Keratinocyte (primary cell): ENCODE data around the gene ATP6V1C2. TPM values are rescaled to one million over a fixed set of nuclear protein-coding genes. Genes with fewer than 3 reads are reported as not detected.

Experiments used
- DNase-seq: peaks from one replicate; pipeline ENCODE4 v3.0.0-alpha.2; 2011; ENCODE audit warnings: low read depth, missing footprints, low spot score
- FAIRE-seq: peaks from 2 replicates; lab custom pipeline; 2011; peaks lifted over from hg19 to GRCh38; lab: Jason Lieb, UNC
- H2AFZ ChIP-seq: 2 replicates; pipeline ENCODE4 v1.6.0; 2012; ENCODE audit warnings: low read length, control low read depth, inconsistent platforms; ENCODE audit not compliant: control insufficient read depth
- H3K27ac ChIP-seq: 2 replicates; pipeline ENCODE4 v1.5.1; 2011; ENCODE audit warnings: low read length; ENCODE audit not compliant: control insufficient read depth, insufficient read depth
- H3K27me3 ChIP-seq: 3 replicates; pipeline ENCODE4 v1.6.0; 2011; ENCODE audit warnings: low read length; ENCODE audit not compliant: control insufficient read depth, insufficient read depth; ENCODE audit errors: extremely low read depth
- H3K36me3 ChIP-seq, 2 experiments: 2 replicates in 1 of 2; 3 replicates in 1 of 2; pipeline ENCODE4 v1.5.1; 2011; ENCODE audit warnings: low read length in 2 of 2, mild to moderate bottlenecking in 1 of 2; ENCODE audit not compliant: control insufficient read depth in 2 of 2, insufficient read depth in 2 of 2; ENCODE audit errors: extremely low read depth in 1 of 2
- H3K4me1 ChIP-seq: 3 replicates; pipeline ENCODE4 v1.5.1; 2011; ENCODE audit warnings: low read length; ENCODE audit not compliant: control insufficient read depth, insufficient read depth; ENCODE audit errors: extremely low read depth
- H3K4me2 ChIP-seq: 3 replicates; pipeline ENCODE4 v1.6.0; 2011; ENCODE audit warnings: low read depth, low read length; ENCODE audit not compliant: control insufficient read depth, insufficient read depth; ENCODE audit errors: extremely low read depth
- H3K4me3 ChIP-seq, 3 experiments: fragments of 200-600 bp in 1 of 3; sonication (generic) in 1 of 3; 2 replicates in 2 of 3; 3 replicates in 1 of 3; pipeline ENCODE4 v1.5.1; 2011 to 2016; ENCODE audit warnings: low read length in 3 of 3, mild to moderate bottlenecking in 3 of 3, control low read depth in 2 of 3, inconsistent platforms in 1 of 3, low read depth in 1 of 3, mixed read lengths in 1 of 3, mixed run types in 1 of 3, moderate library complexity in 1 of 3; ENCODE audit not compliant: control insufficient read depth in 2 of 3, insufficient read depth in 2 of 3; ENCODE audit errors: extremely low read depth in 1 of 3
- H3K79me2 ChIP-seq: 2 replicates; pipeline ENCODE4 v1.6.0; 2012; ENCODE audit warnings: low read length; ENCODE audit not compliant: control insufficient read depth, insufficient read depth
- H3K9ac ChIP-seq: 3 replicates; pipeline ENCODE4 v1.6.0; 2011; ENCODE audit warnings: low read length; ENCODE audit not compliant: control insufficient read depth, insufficient read depth; ENCODE audit errors: extremely low read depth
- H3K9me1 ChIP-seq: 3 replicates; pipeline ENCODE4 v1.6.0; 2011; ENCODE audit warnings: low read length; ENCODE audit not compliant: control insufficient read depth, insufficient read depth; ENCODE audit errors: extremely low read depth
- H3K9me3 ChIP-seq: 2 replicates; pipeline ENCODE4 v1.5.1; 2012; ENCODE audit warnings: low read depth, low read length; ENCODE audit not compliant: control insufficient read depth
- H4K20me1 ChIP-seq: 3 replicates; pipeline ENCODE4 v1.6.0; 2011; ENCODE audit warnings: low read length; ENCODE audit not compliant: control insufficient read depth, insufficient read depth; ENCODE audit errors: extremely low read depth
- EZH2 ChIP-seq: IDR thresholded peaks from one replicate; pipeline ENCODE4 v1.6.1; 2012; ENCODE audit warnings: inconsistent platforms, mild to moderate bottlenecking, low read length, moderate library complexity
- dilution Hi-C: fragments of 300-500 bp; cut with MboI; formaldehyde crosslinking; loops from one replicate; pipeline ENCODE4 v1.7.0; 2020; ENCODE audit warnings: low sequenced_read_pairs; ENCODE audit not compliant: extremely low pct_ligation_motif_present
- polyA plus RNA-seq, 5 experiments: library from polyadenylated mRNA; depleted of rRNA in 3 of 5; stranded (reverse) in 3 of 5; stranded (forward) in 1 of 5; unstranded in 1 of 5; fragments of >200 nt; gene quantifications; 1 replicate in 1 of 5; 2 replicates in 3 of 5; 3 replicates in 1 of 5; pipeline versions ENCODE4 v1.2.1 to v1.2.3, GENCODE V29; 2011 to 2012; ENCODE audit warnings: missing spikeins in 2 of 5, low read depth in 1 of 5, low replicate concordance in 1 of 5
- TF ChIP-seq, protein P1 (sequence below), 3 experiments: IDR thresholded peaks in 1 of 3; conservative IDR thresholded peaks in 1 of 3; optimal IDR thresholded peaks in 1 of 3; 2 replicates in 2 of 3; 3 replicates in 1 of 3; pipeline versions ENCODE3 to v1.5.1; 2011; ENCODE audit warnings: low read length in 3 of 3, mild to moderate bottlenecking in 3 of 3, moderate library complexity in 2 of 3, control low read depth in 1 of 3, inconsistent platforms in 1 of 3; ENCODE audit not compliant: insufficient read depth in 2 of 3; ENCODE audit errors: extremely low read depth in 1 of 3

The ATP6V1C2 gene
- polyA plus RNA-seq, 1 donor (not counting 4 experiments of a cell fraction or from before 2014, with no cell fraction given) = 0.55 TPM

DNA sequence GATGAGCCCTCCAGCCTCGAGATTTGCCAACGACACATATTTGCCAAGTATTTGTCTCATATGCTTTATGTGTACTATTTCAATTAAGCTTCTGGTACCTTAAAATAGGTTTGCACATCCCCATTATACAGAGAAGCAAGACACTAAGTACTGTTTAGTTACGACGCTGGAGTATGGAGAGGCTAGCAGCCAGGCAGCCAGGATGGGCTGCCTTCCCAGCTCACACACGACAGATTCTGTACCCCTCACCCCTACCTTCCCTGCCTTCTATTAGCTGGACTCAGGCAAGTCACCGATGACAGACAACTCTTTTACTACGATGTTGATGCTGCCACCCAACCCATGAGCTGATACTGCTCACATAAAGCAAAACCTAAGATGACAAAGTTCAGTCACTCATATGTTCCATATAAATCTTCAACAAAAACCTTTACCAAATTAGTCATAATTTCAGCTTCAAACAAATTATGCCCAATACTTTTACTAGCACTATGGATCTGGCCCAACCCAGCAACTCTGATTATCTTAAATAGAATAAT is 74.1 kb downstream of the ATP6V1C2 start:
- H4K20me1 ChIP-seq = peaks cover 3% of the 10 kb centered on the region
- peaks cover 55% of the 10 kb centered on the region for H3K79me2 ChIP-seq
- H3K4me1 ChIP-seq = no peaks in the 10 kb centered on the region
- TF ChIP-seq, protein P1, sequence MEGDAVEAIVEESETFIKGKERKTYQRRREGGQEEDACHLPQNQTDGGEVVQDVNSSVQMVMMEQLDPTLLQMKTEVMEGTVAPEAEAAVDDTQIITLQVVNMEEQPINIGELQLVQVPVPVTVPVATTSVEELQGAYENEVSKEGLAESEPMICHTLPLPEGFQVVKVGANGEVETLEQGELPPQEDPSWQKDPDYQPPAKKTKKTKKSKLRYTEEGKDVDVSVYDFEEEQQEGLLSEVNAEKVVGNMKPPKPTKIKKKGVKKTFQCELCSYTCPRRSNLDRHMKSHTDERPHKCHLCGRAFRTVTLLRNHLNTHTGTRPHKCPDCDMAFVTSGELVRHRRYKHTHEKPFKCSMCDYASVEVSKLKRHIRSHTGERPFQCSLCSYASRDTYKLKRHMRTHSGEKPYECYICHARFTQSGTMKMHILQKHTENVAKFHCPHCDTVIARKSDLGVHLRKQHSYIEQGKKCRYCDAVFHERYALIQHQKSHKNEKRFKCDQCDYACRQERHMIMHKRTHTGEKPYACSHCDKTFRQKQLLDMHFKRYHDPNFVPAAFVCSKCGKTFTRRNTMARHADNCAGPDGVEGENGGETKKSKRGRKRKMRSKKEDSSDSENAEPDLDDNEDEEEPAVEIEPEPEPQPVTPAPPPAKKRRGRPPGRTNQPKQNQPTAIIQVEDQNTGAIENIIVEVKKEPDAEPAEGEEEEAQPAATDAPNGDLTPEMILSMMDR (optimal IDR thresholded peaks at IDR 0.05 in 1 of 3, IDR thresholded peaks at IDR 0.05 in 1 of 3, conservative IDR thresholded peaks at IDR 0.05 in 1 of 3; ENCODE audit: extremely low read depth in 1 of 3, insufficient read depth in 2 of 3, low read length in 3 of 3) = no peak
- no peak for TF ChIP-seq EZH2
- H3K9me1 ChIP-seq = no peaks in the 10 kb centered on the region
- H3K27ac ChIP-seq = no peak overlapping the region
- DNase-seq = no peak
- H3K4me3 ChIP-seq = no peak overlapping the region
- H2AFZ ChIP-seq = no peak overlapping the region
- H3K27me3 ChIP-seq = no peaks in the 10 kb centered on the region
- dilution Hi-C loops = no loop called here
- H3K9ac ChIP-seq = no peak overlapping the region
- FAIRE-seq = no peak
- peaks cover 16 to 38% of the 10 kb centered on the region in 2 experiments for H3K36me3 ChIP-seq
- H3K9me3 ChIP-seq = no peaks in the 10 kb centered on the region
- H3K4me2 ChIP-seq = no peak overlapping the region

DNA sequence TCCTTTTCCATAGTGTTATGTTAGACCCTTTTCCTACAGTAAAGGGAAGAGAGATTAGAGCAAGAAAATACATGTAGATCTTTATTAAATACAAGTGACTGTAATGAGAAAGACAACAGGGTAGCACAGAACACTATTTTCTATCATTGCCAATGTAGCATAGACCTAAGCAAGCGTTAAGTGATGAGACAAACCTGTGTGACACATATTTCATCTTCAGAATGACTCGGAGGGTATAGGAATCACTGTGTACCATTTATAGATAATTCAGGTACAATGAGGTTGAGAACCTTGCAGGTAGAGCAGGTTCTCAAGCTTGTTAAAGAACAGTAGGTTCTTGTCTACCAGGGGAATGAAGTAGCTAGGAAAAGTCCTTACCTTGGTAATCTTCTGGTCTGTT is 75.3 kb downstream of the ATP6V1C2 start:
- DNase-seq = no peak
- Histone ChIP-seq H3K9me3 (no peaks in the 10 kb centered on the region), H3K27ac (no peak overlapping the region), H3K27me3 (no peaks in the 10 kb centered on the region), H3K4me3 (no peak overlapping the region), H3K9me1 (no peaks in the 10 kb centered on the region), H2AFZ (no peak overlapping the region), H3K4me2 (no peak overlapping the region), H3K36me3 (peaks cover 17 to 49% of the 10 kb centered on the region in 2 experiments), H4K20me1 (peaks cover 3% of the 10 kb centered on the region), H3K9ac (no peak overlapping the region), H3K79me2 (peaks cover 66% of the 10 kb centered on the region), H3K4me1 (no peaks in the 10 kb centered on the region)
- TF ChIP-seq EZH2 = no peak
- TF ChIP-seq, protein P1 (optimal IDR thresholded peaks at IDR 0.05 in 1 of 3, IDR thresholded peaks at IDR 0.05 in 1 of 3, conservative IDR thresholded peaks at IDR 0.05 in 1 of 3; ENCODE audit: extremely low read depth in 1 of 3, insufficient read depth in 2 of 3, low read length in 3 of 3) = no peak
- dilution Hi-C loops = no loop called here
- no peak for FAIRE-seq
